ENCODE results near the gene TMPRSS9.

Gene TMPRSS9

GRCh38 chr19:2424686-2425621, 64.9 kb downstream of the TMPRSS9 start:
- no peak for DNase-seq

DNA sequence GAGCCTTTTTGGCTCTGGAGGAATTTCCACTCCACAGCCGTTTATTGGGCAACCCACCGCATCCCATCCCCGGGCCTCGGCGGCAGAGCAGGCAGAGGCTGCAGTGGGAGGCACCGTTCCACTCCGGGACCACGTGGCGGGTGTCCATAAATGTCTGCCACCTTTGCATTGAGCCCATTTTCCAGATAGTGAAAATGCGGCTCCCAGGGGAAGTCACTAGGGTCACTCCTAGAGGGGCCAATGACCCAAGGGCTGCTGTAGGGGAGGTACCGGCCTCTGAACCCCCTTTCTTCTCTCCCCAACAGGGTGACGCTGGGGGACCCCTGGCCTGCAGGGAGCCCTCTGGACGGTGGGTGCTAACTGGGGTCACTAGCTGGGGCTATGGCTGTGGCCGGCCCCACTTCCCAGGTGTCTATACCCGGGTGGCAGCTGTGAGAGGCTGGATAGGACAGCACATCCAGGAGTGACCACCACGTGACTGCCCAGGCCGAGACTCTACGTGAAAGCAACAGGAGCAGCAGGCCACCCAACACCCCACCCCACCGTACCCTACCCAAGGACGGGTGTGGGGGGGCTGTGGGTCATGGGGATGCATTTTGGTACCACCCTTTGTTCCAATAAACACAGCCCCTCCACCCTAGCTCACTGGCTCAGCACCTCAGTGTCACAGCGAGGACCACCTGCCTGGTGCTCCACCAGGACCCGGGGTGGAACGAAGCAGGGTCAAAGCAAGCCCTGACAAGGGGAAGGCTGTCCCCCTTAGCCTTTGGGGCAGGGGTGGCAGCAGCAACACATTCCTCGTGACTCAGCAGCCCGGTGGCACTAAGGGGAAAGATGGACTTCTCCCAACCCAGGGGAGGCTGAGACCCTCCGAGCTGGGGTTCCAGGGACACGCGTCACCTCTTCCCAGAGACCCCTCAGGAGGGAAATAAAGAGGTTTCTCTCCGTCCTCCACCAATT, 65.8 kb downstream of the TMPRSS9 start:
- no peak for DNase-seq

GRCh38 chr19:2426611-2427428, 66.8 kb downstream of the TMPRSS9 start:
- peak; percentile 79 for DNase-seq

DNA sequence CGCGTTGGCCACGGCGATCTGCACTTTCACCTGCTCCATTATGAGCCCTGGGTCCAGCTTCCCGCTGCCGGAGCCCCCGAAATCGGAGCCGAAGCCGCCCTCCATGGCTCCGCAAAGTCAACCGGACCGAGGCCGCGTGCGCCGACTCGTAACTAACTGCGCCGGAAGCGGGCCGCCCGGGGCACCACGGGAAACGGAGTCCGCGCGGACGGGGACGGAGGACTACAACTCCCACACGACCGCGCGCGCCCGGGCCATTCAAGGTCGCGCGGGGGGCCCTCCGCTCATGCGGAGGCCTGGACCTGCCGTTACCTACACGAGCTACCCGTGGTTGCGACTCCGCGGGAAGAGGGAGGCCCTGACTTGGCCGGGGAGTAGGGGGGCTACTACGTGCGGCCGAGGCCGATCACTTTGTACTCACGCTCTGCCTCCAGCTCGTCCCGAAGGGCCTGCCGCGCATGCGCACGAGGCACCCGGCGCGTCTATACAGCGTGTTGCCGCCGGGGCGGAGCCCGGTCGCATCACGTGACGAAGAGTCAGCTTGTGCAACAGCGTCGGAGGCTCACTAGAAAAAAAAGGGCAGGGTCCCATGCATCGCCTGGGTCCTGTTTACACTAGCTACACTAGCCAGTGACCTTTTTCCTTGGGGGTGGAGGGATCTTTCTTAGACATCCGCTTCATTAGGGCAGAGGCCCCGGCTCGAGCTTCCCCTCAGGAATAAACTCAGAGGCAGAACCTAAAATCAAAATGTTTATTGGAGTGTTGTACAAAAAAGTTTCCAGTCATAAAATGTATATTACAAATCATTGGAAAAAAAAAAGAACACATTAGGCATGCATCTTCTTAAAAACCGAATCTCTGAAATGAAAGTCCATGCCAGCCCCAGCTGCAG, 67.6 kb downstream of the TMPRSS9 start, which contains the start of gene TIMM13:
TIMM13 (minus strand) TSS at position 158 of the 892 bp plus-strand sequence; CDS start at position 105, 53 bp downstream.
- peak; percentile 99 for DNase-seq

DNA sequence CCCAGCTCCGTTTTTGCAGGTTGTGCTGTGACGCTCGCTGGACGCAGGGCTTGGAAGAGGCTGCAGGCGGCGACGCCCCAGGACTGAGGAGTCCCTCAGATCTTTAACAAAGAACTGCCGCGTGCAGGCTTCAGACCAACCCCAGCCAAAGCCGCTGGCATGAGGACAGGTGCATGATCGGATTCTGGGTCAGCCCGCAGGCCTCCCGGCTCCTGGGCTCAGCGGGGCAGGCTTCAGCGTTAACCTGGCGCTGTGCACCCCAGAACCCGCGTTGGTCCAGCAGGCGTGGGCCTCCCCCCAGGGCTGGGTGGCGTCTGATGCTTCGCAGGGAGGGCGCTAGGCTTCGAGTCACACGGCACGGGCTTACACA, 68.2 kb downstream of the TMPRSS9 start:
- no peak for DNase-seq

DNA sequence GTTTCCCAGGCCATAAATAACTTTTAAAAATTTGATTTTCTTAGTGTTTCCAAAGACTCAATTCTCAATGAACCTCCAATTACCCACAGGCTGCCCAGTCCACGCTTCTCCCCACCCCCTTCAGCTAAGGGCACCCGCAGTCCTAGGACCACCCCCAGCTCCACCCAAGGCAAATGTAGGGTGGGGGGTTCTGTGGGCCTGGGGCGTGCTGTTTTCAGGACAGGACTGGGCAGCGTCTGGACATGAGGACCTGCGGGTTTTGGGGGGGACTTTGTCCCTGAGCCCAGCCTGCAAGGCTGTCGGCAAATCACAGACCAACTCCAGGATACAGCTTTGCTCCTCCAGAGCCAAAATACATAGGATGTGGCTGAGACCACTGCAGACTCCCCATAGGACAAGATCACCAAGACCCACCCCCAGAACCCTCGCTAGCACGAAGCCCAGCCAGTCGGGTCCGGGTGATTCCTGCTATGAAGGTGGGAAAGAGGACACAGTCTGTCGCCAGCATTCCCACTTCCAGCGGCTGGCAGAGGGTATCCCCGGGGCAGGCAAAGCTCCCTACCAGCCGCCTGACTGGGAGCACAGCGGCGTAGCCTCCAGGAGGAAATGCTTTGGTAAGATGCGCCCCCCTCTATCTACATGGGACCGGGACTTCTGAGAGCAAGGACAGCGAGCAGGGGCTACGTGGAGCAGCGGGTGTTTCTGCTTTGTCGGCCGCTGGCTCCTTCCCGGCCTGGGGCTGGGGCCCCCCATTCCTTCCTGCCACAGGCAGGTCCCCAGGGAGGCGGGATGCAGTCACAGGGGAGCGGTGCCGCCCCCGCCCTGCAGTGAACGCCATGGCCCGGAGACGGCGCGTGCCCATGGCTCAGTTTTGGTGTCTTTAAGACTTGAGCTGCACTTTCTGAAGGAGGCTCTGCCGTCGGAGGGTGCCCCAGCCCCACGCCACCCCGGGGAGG, 69.0 kb downstream of the TMPRSS9 start:
- DNase-seq, result no peak

DNA sequence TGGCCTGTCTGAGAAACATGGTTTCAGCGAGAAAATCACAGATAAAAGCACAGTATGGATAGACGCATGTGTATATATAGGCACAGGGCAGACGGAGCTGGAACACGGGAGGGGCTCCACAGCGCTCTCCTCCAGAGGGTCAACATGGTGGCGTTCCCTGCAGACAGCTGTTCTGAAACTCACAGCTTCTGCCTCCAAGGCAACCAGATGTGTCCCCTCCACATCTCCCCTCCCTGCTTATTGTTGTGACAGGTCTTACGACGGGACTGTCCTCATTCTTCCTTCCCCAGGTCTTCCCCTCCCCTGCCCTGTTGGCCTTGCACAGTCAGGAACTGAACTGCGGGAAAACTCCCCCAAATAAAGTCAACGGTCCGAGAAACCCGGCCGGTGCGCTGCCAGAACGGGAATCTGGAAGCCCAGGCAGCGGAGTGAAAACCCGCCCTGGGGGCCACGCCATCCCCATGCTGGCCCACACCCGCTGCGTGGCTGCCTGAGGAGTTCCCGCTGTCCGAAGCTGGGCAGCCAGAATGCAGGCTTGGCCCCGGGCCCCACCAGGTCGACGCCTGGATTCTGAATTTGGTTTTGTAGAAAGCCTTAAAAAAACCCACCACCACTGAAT, 70.0 kb downstream of the TMPRSS9 start:
- no peak for DNase-seq

DNA sequence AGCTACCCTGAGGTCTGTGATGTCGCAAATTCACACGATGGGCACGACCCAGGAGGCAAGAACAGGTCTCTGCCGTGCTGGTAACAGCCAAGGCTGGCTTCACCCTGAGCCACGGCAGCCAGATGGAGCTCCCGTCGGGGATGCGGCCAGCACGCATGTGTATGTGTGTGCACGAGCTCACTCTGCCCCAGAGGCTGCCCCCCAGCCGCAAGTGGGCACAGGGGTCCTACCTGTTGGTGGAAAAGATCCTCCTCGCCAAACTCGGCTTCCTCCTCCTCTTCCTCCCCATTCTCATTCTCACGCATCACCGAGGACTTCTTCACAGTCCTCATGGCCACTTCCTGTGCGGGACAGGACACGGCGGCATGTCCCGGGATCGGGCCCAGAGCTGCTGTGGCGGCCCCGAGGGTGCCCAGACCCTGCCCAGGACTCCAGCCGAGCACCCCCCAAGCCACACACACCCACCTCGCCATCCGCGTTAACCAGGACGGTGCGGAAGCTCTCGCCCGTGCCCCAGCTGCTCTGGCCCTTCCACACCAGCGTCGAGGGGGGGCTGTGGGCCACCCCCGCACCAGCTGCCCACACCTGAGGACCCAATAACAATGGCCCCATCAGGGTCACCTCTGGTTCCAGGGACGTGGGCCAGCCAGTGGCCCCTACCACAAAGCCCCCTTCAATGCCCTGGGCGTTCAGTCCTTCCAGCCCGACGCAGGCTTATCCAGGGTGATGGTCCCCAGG, 71.4 kb downstream of the TMPRSS9 start:
- no peak for DNase-seq

- DNase-seq, result no peak
These were observed 72.2 kb downstream of the TMPRSS9 start for GRCh38 chr19:2432131-2432848.

- no peak for DNase-seq
These were observed 73.8 kb downstream of the TMPRSS9 start for GRCh38 chr19:2433854-2434253.

DNA sequence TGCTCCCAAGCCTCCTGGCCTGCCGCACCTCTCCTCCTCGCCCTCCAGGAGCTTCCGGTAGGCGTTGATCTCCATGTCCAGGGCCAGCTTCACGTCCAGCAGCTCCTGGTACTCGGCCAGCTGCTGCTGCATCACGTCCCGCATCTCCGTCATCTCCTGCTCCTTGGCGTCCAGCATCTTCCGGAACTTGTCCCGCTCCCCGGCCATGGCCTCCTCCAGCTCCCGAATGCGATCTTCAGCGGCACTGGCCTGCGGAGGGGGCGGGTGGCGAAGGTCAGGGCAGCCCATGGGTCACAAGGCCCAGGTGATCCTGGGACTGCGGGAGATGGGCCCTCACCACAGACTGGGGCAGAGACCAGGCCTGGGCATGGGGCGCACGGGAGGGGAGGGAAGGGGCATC, 74.2 kb downstream of the TMPRSS9 start:
- no peak for DNase-seq

GRCh38 chr19:2434721-2435265, 74.7 kb downstream of the TMPRSS9 start:
- DNase-seq, result no peak

GRCh38 chr19:2436384-2436783, 76.3 kb downstream of the TMPRSS9 start:
- no peak for DNase-seq

- DNase-seq, result no peak
These were observed 76.9 kb downstream of the TMPRSS9 start for GRCh38 chr19:2436926-2437325.

DNA sequence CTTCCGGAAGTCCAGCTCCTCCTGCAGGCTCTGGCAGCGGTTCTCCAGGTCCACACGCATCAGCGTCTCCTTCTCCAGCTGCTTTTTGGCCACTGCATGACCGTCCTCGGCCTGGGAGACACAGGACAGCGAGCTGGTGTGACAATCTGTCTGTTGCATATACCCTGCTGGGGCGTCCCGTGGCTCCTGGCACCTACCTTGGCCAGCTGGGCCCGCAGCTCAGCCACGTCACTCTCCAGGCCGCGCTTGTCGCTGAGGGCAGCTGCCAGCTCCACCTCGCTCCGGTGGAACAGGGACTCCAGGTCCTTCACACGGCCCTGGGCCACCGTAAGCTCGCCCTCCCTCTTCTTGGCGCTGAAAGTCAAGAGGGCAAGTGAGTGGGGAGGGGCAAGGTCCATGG, 78.1 kb downstream of the TMPRSS9 start:
- DNase-seq, result no peak

- no peak for DNase-seq
These were observed 80.5 kb downstream of the TMPRSS9 start for GRCh38 chr19:2440515-2440914.

DNA sequence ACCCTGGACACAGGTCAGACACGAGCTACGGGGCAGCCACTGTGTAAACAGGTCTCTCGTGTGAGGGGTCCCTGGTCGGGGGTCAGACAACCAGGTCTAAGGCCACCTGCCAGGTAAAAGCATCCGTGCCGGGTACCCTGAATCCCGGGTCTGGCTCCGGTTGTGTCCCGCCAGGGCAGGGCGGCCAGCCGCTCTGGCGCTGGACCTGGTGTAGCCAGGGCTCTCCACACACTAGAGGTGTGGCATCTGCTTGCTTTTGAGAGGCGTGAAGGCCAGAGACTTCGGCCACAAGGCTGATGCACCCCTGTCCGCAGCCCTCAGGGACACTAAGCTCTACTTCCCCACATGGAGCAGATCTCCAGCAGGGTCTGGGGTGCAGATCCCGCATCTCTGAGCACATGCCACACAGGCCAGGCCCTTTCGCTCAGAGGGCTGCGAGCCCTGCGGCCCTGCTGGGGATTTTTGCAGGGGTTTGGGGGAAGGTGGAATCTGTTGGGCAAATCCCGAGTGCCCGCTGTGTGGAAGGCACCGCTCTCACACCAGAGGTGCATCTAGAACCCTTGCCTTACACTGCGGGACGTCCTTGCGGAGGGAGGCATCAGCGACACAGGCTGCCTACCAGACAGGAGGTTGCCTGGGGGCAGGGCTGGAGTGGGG, 81.2 kb downstream of the TMPRSS9 start:
- DNase-seq, result no peak
